Fibroblast of skin of abdomen (primary cell): ENCODE data around the gene MORN1.

Source experiments
- DNase-seq: peaks from one replicate; pipeline ENCODE4 v3.0.0-alpha.2; 2013

The MORN1 gene

DNA sequence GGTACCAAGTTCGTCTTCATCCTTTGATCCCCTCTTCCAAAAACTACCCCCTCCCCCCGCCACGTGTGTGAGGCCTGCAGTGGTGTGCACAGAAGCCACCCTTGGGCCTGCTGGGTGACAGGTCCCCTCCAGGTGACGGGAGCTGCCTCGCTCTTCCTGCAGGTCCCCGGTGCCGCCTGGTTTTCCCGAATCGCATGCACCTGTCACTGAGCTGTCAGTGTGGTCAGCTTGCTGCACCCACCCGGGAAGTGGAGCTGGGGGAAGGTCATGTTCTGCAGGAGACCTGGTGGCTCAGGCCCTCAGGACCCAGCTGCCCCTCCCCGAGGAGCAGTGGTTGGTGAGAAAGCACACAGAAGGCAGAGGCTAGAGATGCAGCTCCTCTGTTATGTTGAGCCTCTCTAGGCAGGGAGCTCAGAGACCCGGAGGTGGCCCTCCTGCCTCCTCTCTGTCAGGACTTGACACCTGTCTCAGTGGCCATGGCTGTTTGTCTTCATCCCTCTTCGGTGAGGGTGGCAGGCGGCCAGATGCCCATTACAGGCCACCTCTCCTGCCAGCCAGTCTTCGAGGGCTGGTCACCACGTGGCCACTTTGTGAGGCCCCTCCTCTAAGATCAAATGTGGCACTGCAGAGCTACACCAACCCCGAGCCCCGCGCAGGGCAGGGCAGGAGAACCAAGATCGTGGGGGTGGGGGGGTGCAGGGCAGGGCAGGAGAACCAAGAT lies 102.4 kb downstream of the MORN1 start:
- no peak for DNase-seq

DNA sequence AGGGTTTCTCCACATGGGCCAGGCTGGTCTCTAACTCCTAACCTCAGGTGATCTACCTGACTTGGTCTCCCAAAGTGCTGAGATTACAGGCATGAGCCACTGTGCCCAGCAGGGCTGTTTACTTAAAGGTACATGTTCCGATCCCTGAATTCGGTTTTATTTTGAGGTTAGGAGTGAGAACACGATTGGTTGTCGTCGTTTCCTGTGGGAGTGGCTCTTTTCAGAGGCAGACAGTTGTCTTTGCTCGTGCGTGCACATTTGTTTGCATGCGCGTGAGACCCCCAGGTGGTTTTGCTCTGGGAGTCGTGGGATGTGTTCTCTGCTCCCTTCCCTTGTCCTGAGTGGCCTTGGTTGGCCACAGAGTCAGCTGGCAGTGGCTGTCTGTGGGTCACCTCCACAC lies 103.0 kb downstream of the MORN1 start:
- no peak for DNase-seq

DNA sequence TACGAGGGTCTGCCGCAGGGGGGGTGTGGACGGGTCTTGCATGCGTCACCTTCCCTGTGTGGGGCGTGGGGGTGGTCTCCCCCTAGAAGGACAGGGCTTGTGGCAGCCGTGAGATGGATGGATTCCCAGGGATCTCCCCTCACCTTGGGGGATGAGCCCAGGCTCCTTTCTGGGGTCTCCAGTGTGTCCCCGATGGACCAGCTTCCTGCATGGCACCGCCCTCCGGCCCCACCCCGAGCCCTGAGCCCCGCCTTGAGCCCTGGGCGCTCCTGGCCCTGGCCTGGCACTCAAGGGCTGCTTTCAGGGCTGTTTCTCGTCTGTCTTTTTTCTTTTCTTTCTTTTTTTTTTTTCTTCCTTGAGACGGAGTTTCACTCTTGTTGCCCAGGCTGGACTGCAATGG lies 103.7 kb downstream of the MORN1 start:
- DNase-seq = no peak

DNA sequence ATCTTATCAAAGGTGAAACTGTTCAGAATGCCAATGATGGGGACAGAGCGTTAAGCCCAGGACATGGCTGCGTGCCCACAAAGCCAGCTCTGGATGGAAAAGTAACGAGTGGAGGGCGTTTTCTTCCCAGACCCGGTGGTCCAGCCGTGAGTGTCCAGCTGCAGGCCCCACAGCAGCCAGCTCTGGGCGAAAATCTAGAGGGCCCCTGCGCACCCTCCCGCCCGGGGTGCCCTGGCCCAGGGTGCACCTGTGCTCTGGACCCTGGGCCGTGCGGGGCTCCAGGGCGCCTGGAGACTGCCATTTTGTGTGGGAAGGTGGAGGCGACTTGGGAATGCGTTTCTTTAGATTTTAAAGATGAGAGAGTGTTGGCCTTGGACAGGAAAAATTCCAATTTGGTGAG lies 104.4 kb downstream of the MORN1 start:
- DNase-seq = no peak

DNA sequence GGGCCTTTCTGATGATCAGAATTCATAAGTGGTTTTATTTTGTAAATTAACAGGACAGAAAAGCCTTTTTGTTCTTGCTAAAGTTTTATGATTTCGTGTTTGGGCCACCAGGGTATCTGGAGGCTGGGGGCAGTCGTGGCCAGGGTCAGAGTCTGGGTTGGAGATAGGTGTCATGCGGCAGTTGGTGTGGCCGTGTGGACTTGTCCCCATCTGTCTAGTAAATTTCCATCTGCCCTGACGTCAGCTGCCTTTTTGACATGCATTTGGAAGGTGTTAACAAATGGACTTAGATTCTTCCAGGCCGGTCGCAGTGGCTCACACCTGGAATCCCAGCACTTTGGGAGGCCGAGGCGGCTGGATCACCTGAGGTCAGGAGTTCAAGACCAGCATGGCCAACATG lies 106.4 kb downstream of the MORN1 start:
- DNase-seq = no peak

DNA sequence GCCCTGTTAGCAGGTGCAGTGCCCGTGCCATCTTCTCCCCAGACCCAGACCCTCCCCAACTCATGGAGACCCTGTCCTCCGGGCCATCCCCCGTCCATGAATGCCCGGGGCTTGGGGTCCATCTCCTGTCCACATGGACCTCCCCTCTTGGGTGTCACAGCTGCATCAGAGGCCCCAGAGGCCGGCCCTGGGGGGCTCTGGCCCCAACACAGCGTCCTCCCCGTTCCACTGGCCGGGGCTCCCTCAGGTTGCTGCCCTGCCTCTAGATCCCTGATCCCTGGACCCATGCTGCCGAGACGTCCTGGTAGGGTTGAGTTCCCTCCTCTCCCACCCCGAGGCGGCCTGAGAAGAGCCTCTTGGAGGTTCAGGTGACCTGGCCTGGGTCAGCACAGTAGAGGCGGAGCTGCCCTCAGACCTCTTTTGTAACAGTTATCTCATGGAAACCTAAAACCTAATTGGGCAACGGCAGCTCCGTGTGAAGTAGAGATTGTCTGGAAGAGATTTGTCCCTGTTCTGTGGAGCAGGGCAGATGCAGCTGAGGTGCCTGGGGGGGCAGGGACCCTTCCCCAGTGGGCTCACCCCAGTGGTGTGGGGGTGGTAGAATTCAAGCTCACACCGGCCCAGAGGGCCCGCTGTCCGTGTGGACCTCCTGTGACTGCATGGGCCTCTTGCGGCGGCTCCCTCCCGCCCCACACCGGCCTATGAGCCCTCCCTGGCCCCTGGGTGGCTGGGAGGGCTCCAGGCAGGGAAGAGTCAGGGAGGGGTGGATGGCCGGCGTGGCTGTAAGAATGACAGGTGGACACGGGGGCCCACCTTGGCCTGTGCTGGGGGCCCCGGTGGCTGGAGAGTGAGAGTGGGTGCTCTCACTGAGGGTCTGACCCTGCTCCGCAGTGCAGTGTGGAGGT lies 107.1 kb downstream of the MORN1 start:
- DNase-seq = no peak

DNA sequence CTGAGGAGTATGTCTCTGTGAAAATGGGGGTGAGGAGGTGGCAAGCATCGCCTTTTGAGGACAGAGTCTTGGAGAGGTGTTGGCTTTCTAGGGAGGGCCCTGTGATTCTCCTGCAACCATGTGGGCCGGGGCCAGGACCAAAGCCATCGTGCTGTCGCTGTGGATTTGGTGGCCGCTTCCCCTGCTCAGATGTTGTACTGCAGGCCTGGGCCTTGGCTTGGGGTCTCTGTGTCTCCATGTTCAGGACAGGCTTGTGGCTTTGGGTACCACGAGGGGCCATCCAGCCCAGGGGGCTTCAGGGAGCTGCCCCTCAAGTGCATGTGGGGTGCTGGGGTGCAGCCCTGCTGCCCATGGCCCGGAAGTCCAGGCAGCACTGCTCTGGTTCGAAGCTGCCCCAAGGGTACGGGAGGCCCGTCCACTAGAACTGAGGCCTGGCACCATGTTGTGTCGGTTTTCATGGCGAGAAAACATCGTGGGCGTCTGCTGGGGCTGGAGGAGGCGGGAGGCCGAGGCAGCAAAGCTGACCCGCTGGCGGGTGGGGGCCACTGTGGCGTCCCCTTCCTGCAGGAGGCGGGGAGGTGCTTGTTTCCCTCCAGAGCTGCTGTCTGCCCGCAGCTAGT lies 107.9 kb downstream of the MORN1 start:
- no peak for DNase-seq

DNA sequence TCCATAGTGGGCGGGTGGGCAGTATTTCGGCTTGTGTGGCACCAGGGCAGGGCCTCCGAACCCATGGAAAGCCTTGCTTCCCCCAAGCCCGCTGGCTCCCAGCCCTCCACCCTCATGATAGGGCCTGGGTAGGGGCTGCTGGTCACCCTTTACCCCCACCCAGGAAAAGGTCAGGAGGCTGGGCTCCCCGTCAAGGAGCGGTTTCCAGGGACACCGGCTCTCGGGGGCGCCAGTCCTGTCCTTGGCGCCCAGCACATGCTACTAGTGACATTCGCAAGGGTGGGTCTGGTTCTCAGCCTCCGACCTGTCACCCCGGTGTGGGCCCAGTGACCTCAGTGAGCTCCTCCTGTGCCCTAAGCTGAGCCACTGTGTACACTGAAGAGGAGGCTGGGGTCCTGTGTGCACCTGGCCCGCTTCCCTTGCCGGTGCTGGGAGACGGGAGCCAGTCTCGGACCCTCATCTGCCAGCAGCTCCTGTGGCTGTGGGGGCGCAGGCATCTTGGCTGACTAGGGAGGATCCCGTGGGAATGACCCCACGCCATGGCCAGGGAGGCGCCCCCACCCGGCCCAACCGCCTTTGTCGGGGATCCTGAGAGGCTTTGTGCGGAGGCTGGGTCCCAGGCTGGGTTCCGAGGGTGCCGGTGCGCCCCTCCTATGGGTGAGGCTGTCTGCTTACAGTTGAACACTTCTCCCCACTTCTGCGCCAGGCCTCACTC lies 108.6 kb downstream of the MORN1 start:
- no peak for DNase-seq

DNA sequence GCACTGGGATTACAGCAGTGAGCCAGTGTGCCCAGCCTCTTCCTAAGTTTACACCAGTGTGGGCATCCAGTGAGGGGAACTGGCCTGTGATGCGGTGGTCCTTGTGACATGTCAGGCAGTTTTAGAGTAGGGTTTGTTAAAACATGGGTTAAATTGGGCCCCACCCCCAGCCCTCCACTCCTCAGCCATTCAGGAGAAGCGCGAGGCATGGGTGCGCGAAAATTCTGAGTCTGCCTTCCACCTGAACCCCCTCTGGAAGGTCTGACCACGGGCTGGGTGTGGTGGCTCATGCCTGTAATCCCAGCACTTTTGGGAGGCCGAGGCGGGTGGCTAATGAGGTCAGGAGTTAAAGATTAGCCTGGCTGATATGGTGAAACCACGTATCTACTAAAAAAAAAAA lies 111.5 kb downstream of the MORN1 start:
- DNase-seq = no peak

DNA sequence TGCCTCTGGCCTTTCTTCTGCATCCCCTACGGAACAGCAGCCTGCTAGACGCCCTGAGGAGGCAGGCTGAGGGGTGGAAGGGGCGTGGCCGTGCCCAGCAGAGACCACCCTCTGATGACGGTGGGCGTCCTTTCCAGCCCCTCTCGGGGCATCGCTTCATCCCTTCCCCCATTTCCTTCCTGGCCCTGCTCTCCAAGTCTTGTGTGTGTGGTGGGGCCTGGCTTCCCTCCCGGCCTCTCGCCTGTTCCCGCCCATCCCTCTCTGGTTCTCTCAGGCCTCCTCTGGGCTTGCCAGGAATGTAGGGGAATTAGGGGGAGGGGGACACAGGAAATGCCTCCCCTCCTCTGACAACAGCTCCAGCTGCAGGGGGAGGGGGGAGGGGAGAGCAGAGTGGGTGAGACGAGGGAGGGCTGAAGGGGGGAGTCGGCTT lies 112.1 kb downstream of the MORN1 start:
- peak; percentile 100 for DNase-seq

DNA sequence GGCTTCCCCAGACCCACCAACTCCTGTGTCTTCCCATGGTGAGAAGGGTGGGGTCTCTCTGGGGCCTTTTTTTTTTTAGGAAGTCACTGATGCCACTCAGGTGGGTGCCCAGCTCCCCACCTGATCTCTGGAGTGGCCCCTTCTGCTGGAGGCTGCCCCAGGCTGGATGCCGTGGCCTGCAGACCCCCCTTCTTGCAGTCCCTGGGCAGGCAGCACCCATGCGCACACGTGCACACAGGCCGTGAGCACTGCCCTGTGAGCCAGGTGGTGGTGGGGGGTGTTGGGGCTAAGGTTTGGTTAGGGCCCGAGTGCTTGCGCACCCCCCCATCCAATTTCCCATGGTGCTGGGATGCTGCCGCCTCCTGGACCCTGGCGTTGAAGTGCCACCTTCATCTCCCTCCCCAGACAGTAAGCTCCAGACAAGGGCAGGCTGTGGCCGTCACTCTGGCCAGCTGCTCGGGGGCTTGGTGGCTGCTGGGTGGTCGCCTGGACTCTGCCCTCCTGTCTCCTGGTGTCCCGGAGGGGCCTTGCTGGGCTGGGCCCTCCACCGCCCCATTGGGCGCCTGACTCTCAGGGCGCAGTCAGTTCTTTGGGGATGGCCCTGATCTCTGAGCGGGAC lies 112.7 kb downstream of the MORN1 start:
- DNase-seq = no peak

DNA sequence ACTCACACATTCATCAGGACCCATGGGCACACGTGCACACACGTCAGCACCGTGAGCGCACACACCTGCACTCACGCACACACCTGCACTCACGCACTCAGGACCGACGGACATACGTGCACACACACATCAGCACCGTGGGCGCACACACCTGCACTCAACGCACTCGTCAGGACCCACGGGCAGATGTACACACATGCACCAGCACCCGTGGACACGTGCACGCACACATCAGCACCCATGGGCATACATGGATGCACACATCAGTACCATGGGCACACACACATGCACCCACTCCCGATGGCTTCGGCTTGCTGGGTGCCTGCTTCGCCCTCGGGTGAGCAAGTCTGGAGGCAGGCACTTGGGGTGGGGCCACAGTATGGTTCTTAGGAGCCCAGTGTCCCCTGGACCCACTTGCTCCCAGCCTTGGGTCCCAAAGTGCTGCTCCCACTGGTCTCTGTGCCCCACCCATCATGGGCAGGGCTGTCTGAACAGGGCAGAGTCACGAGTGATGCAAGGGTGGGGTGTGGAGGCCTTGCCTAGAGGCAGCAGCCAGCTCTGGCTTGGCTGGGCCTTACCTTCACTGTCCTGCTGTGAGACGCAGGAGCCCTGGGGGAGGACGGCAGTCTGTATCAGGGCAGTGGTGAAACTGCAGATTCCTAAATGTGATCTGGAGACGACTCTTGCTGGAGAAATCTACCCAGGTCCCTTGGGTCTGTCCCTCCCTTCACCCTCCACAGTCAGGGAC lies 113.4 kb downstream of the MORN1 start:
- DNase-seq = no peak

DNA sequence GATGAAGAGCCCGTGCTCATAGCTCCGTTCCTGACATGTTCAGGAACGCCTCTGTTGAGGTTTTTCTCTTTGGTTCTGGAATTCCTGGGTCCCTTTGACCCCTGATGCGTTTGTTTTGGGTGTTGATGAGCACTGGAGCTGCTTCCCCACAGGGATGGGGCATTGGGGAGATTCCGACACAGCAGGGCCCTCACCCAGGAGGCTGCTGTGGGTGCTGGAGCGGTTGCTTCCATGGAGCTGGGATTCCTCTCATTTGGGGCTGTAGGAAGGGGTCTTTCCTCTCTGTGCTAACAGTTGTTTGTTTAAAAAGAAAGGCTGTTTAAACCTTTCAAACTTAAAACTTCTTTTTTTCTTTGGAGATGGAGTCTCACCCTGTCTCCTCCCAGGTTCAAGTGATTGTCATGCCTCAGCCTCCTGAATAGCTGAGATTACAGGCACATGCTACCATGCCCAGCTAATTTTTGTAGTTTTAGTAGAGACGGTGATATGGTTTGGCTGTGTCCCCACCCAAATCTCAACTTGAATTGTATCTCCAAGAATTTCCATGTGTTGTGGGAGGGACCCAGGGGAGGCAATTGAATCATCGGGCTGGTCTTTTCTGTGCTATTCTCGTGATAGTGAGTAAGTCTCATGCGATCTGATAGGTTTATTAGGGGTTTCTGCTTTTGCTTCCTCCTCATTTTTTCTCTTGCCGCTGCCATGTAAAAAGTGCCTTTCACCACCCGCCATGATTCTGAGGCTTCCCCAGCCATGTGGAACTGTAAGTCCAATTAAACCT lies 114.4 kb downstream of the MORN1 start:
- peak; percentile 76 for DNase-seq

DNA sequence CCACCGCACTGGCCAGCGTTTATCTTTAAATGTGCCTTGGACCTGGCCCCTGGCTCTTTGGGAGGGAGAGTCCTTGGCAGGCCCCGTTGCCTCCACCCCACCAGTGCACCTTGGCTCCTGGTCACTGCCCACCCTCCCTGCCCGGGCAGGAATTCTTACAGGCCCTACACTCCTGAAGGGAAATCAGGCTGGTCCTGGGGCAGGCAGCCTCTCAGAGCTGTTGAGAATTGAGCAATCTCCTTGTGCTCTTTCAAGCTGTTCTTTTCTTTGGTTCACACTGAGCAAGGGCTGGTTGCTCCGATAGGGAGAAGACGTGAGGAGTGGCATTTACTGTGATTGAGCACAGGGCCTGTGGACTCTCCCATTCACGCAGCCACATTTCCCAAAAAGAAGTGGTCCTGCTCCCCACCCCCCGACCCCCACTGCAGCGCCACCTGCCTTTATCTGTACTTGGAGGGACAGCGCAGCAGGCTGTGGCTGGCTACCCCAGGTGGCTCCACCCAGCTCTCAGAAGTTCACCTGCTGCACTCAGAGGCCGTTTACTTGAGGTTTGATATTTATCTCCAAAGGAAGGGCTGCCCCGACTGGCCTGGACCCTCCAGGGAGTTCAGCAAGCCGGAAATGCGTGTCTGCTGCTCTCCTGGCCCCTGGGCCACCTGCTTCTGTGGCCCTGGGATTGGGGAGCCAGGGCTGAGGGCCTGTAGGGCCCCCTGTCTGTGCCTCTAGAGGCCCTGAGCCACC lies 115.4 kb downstream of the MORN1 start:
- DNase-seq = peak; percentile 53

DNA sequence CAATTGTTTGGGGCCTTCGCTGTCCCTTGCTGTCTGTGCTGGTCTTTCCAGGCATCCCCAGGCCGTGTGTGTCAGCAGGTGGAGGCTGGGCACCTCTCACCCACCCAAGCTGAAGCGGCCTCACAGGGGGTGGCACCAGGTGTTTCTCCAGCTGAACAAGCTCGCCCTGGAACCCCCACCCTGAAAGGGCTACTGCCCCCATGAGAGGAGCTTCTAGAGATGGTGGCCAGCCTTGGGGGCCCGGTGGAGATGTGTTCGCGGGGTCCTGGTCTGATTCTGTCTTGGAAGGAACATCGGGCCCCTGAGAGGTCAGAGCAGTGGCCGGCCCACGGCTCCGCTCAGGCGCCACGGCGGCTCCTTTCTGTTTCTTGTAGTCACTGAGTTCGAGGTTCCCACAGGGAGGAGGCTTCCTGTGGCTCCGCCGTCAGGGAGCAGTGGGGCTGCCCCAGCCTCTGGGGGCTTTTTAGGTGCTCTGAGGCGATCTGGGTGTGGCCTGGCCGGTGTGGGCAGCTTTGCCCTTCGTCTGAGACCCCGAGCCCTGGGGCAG lies 116.4 kb downstream of the MORN1 start:
- no peak for DNase-seq

DNA sequence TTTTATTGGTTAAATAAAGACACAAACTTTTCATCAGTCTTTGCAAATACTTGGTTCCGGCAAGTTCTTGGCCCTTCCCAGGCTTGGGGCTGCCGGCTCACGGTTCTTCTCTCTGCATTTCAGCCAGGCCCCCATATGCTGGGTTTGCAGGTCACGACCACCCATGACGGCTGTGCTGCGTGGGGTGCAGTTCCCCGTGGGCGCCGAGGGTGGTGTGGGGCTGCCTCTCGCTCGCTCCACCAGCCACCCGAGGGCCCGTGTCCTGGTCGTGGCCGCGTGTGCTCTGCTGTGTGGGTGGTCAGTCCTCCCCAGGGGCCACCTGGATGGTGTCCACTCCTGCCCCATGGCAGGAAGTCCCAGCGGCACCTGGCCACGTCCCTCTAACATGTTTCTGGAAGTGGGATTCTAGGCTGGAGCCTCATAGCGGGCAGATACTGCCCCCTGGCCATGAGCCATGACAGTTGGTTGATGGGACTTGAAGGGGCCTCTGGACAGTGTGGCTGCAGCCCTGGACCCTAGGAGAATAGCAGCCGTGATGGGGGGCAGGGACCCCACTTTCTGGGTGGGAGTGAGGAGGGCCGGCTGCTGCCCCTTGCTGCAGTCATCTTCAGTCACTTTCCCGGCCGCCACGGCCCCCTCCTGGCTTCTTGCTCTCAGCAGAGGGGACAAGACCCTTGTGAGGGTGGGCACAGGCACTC lies 117.0 kb downstream of the MORN1 start:
- no peak for DNase-seq

DNA sequence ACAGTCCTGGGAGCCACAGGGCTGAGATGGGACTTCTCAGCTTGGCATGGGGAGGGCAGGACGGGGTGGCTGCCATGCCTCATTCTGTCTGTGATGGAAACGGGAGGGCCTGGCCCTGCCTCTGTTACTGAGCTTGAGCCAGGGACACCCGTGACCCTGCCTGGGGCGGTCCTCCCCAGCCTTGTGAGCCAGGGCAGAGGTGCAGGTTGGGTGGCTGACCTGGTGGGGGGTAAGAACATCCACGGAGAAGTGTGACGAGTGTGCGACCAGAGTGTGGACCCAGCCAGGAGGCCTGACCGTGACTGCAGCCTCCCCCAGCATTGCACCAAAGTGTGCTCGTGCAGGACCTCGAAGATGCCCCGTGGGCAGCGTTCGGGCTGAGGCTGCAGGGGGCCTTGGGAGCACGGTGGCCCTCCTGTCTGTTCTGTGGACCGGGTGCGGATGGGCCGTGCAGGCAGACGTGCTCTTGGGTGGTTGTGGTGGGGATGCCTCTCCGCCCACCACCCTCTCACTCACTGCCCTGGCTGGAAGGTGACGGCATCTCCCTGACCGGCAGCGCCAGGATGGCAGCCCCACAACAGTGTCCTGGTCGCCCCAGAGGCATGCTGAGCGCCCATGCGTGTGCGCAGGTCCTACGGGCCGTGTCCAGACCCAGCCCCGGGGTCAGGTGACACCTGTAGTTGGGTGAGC lies 117.8 kb downstream of the MORN1 start:
- DNase-seq = no peak

DNA sequence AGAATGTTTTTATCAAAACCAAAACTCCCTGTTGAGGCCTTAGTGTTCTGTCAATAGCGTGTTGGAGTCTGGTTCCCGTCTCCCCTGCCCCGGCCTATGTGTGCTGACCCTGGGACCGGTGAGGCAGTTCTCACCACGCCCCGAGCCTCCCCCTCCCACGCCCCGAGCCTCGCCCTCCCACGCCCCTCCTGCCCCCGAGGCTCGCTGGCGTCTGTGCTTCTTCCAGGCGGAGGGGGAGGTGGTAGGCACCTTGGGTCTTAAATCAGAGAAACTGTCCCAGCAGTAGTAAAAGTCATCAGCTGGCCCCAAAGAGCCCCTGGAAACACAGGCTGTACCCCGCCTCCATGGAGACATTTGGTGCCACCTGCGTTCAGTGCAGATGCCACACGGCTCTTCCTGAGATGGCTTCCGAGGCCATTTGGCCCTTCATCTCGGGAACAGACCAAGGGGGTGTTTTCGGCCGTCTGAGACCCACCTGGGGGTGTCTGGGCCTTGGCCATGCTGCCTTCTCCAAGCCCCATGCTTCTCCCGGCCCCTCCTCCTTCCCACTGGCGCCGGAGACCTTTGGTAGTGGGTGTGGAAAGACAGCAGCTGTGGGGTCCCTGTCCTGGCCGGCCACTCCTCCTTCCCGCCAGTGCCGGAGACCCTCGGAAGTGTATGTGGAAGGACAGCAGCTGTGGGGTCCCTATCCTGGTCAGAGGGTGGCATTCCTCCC lies 118.5 kb downstream of the MORN1 start:
- no peak for DNase-seq
